ENCODE data around the gene ATRAID.
"Not testable (repeated sequence)": the region's sequence is repeated elsewhere in the genome, so short reads cannot be mapped to it uniquely, and the experiment has no call there.

DNA sequence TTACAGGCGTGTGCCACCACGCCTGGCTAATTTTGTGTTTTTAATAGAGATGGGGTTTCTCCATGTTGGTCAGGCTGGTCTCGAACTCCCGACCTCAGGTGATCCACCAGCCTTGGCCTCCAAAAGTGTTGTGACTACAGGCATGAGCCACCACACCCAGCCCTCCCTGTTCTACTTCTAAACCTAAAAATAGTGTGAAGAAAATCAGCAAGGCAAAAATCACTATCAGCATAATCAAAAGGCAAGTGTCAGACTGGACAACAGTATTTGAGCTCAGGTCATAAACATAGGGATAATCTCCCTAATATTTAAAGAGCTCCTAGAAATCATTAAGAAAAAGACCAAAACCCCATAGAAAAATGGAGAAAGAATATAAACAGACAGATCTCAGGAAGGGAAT, 36.1 kb upstream of the ATRAID start:
- not testable (repeated sequence) for TF ChIP-seq ARNT (IDR thresholded peaks at IDR 0.05); ZNF384 (IDR thresholded peaks at IDR 0.05); ELF4 (IDR thresholded peaks at IDR 0.05); NFRKB (IDR thresholded peaks at IDR 0.05); TARDBP (IDR thresholded peaks at IDR 0.05); BHLHE40 (IDR thresholded peaks at IDR 0.05; ENCODE audit: borderline replicate concordance); FOXM1 (IDR thresholded peaks at IDR 0.05; ENCODE audit: borderline replicate concordance); L3MBTL2 (conservative IDR thresholded peaks at IDR 0.05); HDGF (IDR thresholded peaks at IDR 0.05; ENCODE audit: borderline replicate concordance); LEF1 (IDR thresholded peaks at IDR 0.05; ENCODE audit: borderline replicate concordance); CTBP1 (IDR thresholded peaks at IDR 0.05; ENCODE audit: borderline replicate concordance)

Measured in HEK293T (cell line).